ENCODE results near the gene TRIM2. TPM values are rescaled to one million over a fixed set of nuclear protein-coding genes. Genes with fewer than 3 reads are reported as not detected.

The TRIM2 gene
- total RNA-seq, 1 experiment from 2014 or later = 41.4 TPM

- DNase-seq (ENCODE audit: low read depth, low spot score) (no peak), ATAC-seq (no peak)
- BruUV-seq (replicated peaks) = no TSS peak
- no peak for TF ChIP-seq TCF7L2 (IDR thresholded peaks at IDR 0.05; ENCODE audit: borderline replicate concordance, extremely low read depth, insufficient read depth, insufficient read length)
- no peak for TF ChIP-seq YY1 (IDR thresholded peaks at IDR 0.05; ENCODE audit: extremely low read depth, insufficient replicate concordance, low read depth, low read length)
- TF ChIP-seq CTCF (IDR thresholded peaks at IDR 0.05 in 2 of 3, conservative IDR thresholded peaks at IDR 0.05 in 1 of 3; ENCODE audit: borderline replicate concordance in 1 of 3, insufficient read depth in 1 of 3, low read depth in 2 of 3, low read length in 2 of 3) = no peak
- no peak for TF ChIP-seq POLR2AphosphoS5 (IDR thresholded peaks at IDR 0.05; ENCODE audit: low read depth, low read length)
- TF ChIP-seq SIN3A (IDR thresholded peaks at IDR 0.05; ENCODE audit: low read depth) = no peak
- TF ChIP-seq JUND (IDR thresholded peaks at IDR 0.05) = no peak
- TF ChIP-seq FOSL1 (IDR thresholded peaks at IDR 0.05; ENCODE audit: low read depth) = no peak
- TF ChIP-seq EZH2 (IDR thresholded peaks at IDR 0.05) = no peak
- TF ChIP-seq CEBPB (IDR thresholded peaks at IDR 0.05; ENCODE audit: low read depth) = no peak
- no peak for TF ChIP-seq RAD21 (IDR thresholded peaks at IDR 0.05; ENCODE audit: low read depth)
- Histone ChIP-seq H2AFZ (ENCODE audit: low read depth, low read length, poor library complexity, severe bottlenecking) (no peak overlapping the region), H3K4me2 (ENCODE audit: low read length) (no peak overlapping the region), H3K27me3 (ENCODE audit: insufficient read depth, low read length) (no peaks in the 10 kb centered on the region), H3K9me3 (ENCODE audit: control insufficient read depth in 1 of 2, insufficient read depth in 1 of 2, low read depth in 1 of 2, low read length in 2 of 2) (no peaks in the 10 kb centered on the region), H3K79me2 (ENCODE audit: insufficient read depth, low read length) (no peaks in the 10 kb centered on the region), H4K20me1 (ENCODE audit: insufficient read depth) (no peaks in the 10 kb centered on the region), H3K4me3 (replicated peaks in 1 of 2; ENCODE audit: low read depth in 1 of 2, low read length in 2 of 2) (no peak overlapping the region), H3K9ac (ENCODE audit: low read length) (no peak overlapping the region), H3K9me2 (ENCODE audit: insufficient read depth) (no peaks in the 10 kb centered on the region), H3K36me3 (ENCODE audit: control insufficient read depth in 1 of 2, insufficient read depth in 2 of 2, low read length in 2 of 2) (peaks cover 0 to 7% of the 10 kb centered on the region in 2 experiments; a peak in 1 of 4 replicates), H3K4me1 (ENCODE audit: control insufficient read depth in 1 of 2, insufficient read depth in 2 of 2, low read length in 2 of 2) (no peaks in the 10 kb centered on the region), H3K27ac (ENCODE audit: low read depth, low read length) (no peak overlapping the region)
- ChIA-PET RAD21 (ENCODE audit: low non-redundant PET in 1 of 2, low total read pairs in 2 of 2, uncharacterized antibody in 2 of 2, unreplicated experiment in 2 of 2) (no interaction called here), POLR2A (no interaction called here), CTCF (no interaction called here)
- intact Hi-C loops (cut with micrococcal nuclease) = no loop called here
Observed at GRCh38 chr4:153274967-153275366, 70.7 kb downstream of the TRIM2 start.

Data from HCT116 (cell line).